Ramos (cell line): ENCODE results near the gene EOMES.

ENCODE experiments used
- in situ Hi-C: fragments of 300-500 bp; cut with MboI; formaldehyde crosslinking; loops from one replicate; pipeline ENCODE4 v1.14.3; 2022; ENCODE audit warnings: low sequenced_read_pairs; ENCODE audit not compliant: unreplicated experiment

The EOMES gene

GRCh38 chr3:27723001-27723445 lies 900 bp upstream of the EOMES start:
- in situ Hi-C loops: loop anchor here (25.0 kb wide), 1 partner anchor 589 kb away; no protein-coding TSS in a partner anchor

- in situ Hi-C loops: loop anchor here (25.0 kb wide), 1 partner anchor 591 kb away; no protein-coding TSS in a partner anchor
Measured at GRCh38 chr3:27720899-27721716, 1.0 kb downstream of the EOMES start.

GRCh38 chr3:27719314-27720003 lies 2.7 kb downstream of the EOMES start:
- in situ Hi-C loops: loop anchor here (25.0 kb wide), 1 partner anchor 593 kb away; no protein-coding TSS in a partner anchor

- in situ Hi-C loops: loop anchor here (25.0 kb wide), 1 partner anchor 594 kb away; no protein-coding TSS in a partner anchor
Measured at GRCh38 chr3:27718459-27718858, 3.7 kb downstream of the EOMES start.

GRCh38 chr3:27717200-27717852 lies 4.8 kb downstream of the EOMES start:
- in situ Hi-C loops: loop anchor here (25.0 kb wide), 1 partner anchor 595 kb away; no protein-coding TSS in a partner anchor

GRCh38 chr3:27716309-27716708 lies 5.8 kb downstream of the EOMES start:
- in situ Hi-C loops: loop anchor here (25.0 kb wide), 1 partner anchor 596 kb away; no protein-coding TSS in a partner anchor

- in situ Hi-C loops: loop anchor here (25.0 kb wide), 1 partner anchor 596 kb away; no protein-coding TSS in a partner anchor
Measured at GRCh38 chr3:27715863-27716262, 6.3 kb downstream of the EOMES start.

GRCh38 chr3:27715454-27715806 lies 6.7 kb downstream of the EOMES start:
- in situ Hi-C loops: loop anchor here (25.0 kb wide), 1 partner anchor 597 kb away; no protein-coding TSS in a partner anchor

GRCh38 chr3:27714692-27715453 lies 7.2 kb downstream of the EOMES start:
- in situ Hi-C loops: loop anchor here (25.0 kb wide), 1 partner anchor 597 kb away; no protein-coding TSS in a partner anchor

- in situ Hi-C loops: loop anchor here (25.0 kb wide), 1 partner anchor 598 kb away; no protein-coding TSS in a partner anchor
Measured at GRCh38 chr3:27714146-27714526, 8.0 kb downstream of the EOMES start.

- in situ Hi-C loops: loop anchor here (25.0 kb wide), 1 partner anchor 599 kb away; no protein-coding TSS in a partner anchor
Measured at GRCh38 chr3:27713435-27714145, 8.5 kb downstream of the EOMES start.

GRCh38 chr3:27713078-27713423 lies 9.1 kb downstream of the EOMES start:
- in situ Hi-C loops: loop anchor here (25.0 kb wide), 1 partner anchor 599 kb away; no protein-coding TSS in a partner anchor

GRCh38 chr3:27712136-27713077 lies 9.7 kb downstream of the EOMES start:
- in situ Hi-C loops: loop anchor here (25.0 kb wide), 1 partner anchor 600 kb away; no protein-coding TSS in a partner anchor

- in situ Hi-C loops: loop anchor here (25.0 kb wide), 1 partner anchor 604 kb away; no protein-coding TSS in a partner anchor
Measured at GRCh38 chr3:27708250-27708649, 13.9 kb downstream of the EOMES start.

- in situ Hi-C loops: no loop called here
Measured at GRCh38 chr3:27699067-27699466, 23.1 kb downstream of the EOMES start.

- in situ Hi-C loops: no loop called here
Measured at GRCh38 chr3:27696906-27697305, 25.2 kb downstream of the EOMES start.

- in situ Hi-C loops: no loop called here
Measured at GRCh38 chr3:27695636-27696035, 26.5 kb downstream of the EOMES start.

- in situ Hi-C loops: no loop called here
Measured at GRCh38 chr3:27688053-27688452, 34.1 kb downstream of the EOMES start.
